ENCODE measurements around the gene NXF1. TPM values are rescaled to one million over a fixed set of nuclear protein-coding genes. Genes with fewer than 3 reads are reported as not detected.

The NXF1 gene
- total and polyA plus RNA-seq, 2 of the 13 experiments (the other 11 are each of a cell fraction or from before 2014, with no cell fraction given) = 30.4 to 30.9 TPM

DNA sequence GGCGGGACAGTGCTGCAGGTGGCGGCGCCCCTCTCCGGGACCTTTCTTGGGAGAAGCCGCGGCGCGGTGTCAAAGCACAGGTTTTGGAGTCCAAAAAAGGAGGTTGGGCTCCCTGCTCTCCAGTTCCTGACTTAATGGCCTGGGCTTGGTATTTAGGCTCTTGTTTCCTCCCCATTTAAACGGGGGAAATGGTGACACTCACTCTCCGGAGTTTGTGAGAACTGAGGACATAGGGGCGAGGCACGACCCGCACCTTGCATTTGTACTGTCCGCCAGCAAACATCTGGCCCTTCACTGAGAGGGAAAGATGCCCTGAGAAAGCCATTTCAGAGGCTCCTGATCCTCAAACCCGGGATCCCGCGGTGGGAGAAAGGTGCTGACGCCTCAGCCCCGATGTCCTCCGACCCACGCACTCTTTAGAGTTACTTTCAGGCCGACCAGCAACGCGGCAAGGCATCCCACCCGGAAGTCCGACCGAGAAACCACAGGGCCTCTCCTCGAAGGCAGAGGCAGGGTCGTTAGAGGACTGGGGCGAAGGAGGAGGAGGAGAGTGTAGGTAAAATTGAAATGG, 37.0 kb upstream of the NXF1 start (continued):
- TF ChIP-seq ZNF598 (CRISPR knock-in tag; IDR thresholded peaks at IDR 0.05; ENCODE audit: borderline replicate concordance) = no peak; the same call in 1 of the 2 replicates
- TF ChIP-seq KLF6 (CRISPR knock-in tag; IDR thresholded peaks at IDR 0.05) = no peak
- TF ChIP-seq NBN (conservative IDR thresholded peaks at IDR 0.05) = no peak
- TF ChIP-seq PAX8 (CRISPR knock-in tag; IDR thresholded peaks at IDR 0.05; ENCODE audit: borderline replicate concordance) = no peak
- TF ChIP-seq, protein P1, sequence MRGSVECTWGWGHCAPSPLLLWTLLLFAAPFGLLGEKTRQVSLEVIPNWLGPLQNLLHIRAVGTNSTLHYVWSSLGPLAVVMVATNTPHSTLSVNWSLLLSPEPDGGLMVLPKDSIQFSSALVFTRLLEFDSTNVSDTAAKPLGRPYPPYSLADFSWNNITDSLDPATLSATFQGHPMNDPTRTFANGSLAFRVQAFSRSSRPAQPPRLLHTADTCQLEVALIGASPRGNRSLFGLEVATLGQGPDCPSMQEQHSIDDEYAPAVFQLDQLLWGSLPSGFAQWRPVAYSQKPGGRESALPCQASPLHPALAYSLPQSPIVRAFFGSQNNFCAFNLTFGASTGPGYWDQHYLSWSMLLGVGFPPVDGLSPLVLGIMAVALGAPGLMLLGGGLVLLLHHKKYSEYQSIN (CRISPR knock-in tag; IDR thresholded peaks at IDR 0.05; ENCODE audit: borderline replicate concordance) = no peak
- no peak for TF ChIP-seq ZNF552 (CRISPR knock-in tag; IDR thresholded peaks at IDR 0.05; ENCODE audit: borderline replicate concordance)
- no peak for TF ChIP-seq NCOA2 (CRISPR knock-in tag; IDR thresholded peaks at IDR 0.05)
- TF ChIP-seq, protein P2, sequence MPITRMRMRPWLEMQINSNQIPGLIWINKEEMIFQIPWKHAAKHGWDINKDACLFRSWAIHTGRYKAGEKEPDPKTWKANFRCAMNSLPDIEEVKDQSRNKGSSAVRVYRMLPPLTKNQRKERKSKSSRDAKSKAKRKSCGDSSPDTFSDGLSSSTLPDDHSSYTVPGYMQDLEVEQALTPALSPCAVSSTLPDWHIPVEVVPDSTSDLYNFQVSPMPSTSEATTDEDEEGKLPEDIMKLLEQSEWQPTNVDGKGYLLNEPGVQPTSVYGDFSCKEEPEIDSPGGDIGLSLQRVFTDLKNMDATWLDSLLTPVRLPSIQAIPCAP (CRISPR knock-in tag; IDR thresholded peaks at IDR 0.05; ENCODE audit: low read depth) = no peak
- TF ChIP-seq, protein P3, sequence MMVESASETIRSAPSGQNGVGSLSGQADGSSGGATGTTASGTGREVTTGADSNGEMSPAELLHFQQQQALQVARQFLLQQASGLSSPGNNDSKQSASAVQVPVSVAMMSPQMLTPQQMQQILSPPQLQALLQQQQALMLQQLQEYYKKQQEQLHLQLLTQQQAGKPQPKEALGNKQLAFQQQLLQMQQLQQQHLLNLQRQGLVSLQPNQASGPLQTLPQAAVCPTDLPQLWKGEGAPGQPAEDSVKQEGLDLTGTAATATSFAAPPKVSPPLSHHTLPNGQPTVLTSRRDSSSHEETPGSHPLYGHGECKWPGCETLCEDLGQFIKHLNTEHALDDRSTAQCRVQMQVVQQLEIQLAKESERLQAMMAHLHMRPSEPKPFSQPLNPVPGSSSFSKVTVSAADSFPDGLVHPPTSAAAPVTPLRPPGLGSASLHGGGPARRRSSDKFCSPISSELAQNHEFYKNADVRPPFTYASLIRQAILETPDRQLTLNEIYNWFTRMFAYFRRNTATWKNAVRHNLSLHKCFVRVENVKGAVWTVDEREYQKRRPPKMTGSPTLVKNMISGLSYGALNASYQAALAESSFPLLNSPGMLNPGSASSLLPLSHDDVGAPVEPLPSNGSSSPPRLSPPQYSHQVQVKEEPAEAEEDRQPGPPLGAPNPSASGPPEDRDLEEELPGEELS (CRISPR knock-in tag; IDR thresholded peaks at IDR 0.05) = no peak
- TF ChIP-seq, protein P4, sequence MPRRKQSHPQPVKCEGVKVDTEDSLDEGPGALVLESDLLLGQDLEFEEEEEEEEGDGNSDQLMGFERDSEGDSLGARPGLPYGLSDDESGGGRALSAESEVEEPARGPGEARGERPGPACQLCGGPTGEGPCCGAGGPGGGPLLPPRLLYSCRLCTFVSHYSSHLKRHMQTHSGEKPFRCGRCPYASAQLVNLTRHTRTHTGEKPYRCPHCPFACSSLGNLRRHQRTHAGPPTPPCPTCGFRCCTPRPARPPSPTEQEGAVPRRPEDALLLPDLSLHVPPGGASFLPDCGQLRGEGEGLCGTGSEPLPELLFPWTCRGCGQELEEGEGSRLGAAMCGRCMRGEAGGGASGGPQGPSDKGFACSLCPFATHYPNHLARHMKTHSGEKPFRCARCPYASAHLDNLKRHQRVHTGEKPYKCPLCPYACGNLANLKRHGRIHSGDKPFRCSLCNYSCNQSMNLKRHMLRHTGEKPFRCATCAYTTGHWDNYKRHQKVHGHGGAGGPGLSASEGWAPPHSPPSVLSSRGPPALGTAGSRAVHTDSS (CRISPR knock-in tag; conservative IDR thresholded peaks at IDR 0.05) = no peak
- TF ChIP-seq TEAD2 (CRISPR knock-in tag; IDR thresholded peaks at IDR 0.05) = no peak
- TF ChIP-seq AKAP8 (CRISPR knock-in tag; IDR thresholded peaks at IDR 0.05) = no peak
- TF ChIP-seq, protein P5, sequence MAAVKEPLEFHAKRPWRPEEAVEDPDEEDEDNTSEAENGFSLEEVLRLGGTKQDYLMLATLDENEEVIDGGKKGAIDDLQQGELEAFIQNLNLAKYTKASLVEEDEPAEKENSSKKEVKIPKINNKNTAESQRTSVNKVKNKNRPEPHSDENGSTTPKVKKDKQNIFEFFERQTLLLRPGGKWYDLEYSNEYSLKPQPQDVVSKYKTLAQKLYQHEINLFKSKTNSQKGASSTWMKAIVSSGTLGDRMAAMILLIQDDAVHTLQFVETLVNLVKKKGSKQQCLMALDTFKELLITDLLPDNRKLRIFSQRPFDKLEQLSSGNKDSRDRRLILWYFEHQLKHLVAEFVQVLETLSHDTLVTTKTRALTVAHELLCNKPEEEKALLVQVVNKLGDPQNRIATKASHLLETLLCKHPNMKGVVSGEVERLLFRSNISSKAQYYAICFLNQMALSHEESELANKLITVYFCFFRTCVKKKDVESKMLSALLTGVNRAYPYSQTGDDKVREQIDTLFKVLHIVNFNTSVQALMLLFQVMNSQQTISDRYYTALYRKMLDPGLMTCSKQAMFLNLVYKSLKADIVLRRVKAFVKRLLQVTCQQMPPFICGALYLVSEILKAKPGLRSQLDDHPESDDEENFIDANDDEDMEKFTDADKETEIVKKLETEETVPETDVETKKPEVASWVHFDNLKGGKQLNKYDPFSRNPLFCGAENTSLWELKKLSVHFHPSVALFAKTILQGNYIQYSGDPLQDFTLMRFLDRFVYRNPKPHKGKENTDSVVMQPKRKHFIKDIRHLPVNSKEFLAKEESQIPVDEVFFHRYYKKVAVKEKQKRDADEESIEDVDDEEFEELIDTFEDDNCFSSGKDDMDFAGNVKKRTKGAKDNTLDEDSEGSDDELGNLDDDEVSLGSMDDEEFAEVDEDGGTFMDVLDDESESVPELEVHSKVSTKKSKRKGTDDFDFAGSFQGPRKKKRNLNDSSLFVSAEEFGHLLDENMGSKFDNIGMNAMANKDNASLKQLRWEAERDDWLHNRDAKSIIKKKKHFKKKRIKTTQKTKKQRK (IDR thresholded peaks at IDR 0.05; ENCODE audit: low read length) = no peak
- no peak; the same call in 1 of the 2 replicates for TF ChIP-seq KDM5A (IDR thresholded peaks at IDR 0.05; ENCODE audit: borderline replicate concordance, low read length)
- no peak for TF ChIP-seq FOXK2 (IDR thresholded peaks at IDR 0.05)
- TF ChIP-seq ONECUT2 (CRISPR knock-in tag; IDR thresholded peaks at IDR 0.05) = no peak
- no peak for TF ChIP-seq BHLHE40 (IDR thresholded peaks at IDR 0.05; ENCODE audit: low read length)
- TF ChIP-seq, protein P6, sequence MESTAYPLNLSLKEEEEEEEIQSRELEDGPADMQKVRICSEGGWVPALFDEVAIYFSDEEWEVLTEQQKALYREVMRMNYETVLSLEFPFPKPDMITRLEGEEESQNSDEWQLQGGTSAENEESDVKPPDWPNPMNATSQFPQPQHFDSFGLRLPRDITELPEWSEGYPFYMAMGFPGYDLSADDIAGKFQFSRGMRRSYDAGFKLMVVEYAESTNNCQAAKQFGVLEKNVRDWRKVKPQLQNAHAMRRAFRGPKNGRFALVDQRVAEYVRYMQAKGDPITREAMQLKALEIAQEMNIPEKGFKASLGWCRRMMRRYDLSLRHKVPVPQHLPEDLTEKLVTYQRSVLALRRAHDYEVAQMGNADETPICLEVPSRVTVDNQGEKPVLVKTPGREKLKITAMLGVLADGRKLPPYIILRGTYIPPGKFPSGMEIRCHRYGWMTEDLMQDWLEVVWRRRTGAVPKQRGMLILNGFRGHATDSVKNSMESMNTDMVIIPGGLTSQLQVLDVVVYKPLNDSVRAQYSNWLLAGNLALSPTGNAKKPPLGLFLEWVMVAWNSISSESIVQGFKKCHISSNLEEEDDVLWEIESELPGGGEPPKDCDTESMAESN (CRISPR knock-in tag; conservative IDR thresholded peaks at IDR 0.05) = no peak
